ENCODE data around the gene BEST4.

BEST4 gene

GRCh38 chr1:44735992-44736391, 52.0 kb downstream of the BEST4 start:
- no peak for DNase-seq (ENCODE audit: low read depth)
- no peak overlapping the region for H3K4me3 ChIP-seq (ENCODE audit: low read depth, low read length)
- TF ChIP-seq CTCF (IDR thresholded peaks at IDR 0.05; ENCODE audit: low read depth, low read length, missing control alignments): no peak

GRCh38 chr1:44733784-44734183, 54.2 kb downstream of the BEST4 start:
- H3K4me3 ChIP-seq (ENCODE audit: low read depth, low read length): no peak overlapping the region
- no peak for TF ChIP-seq CTCF (IDR thresholded peaks at IDR 0.05; ENCODE audit: low read depth, low read length, missing control alignments)
- DNase-seq (ENCODE audit: low read depth): no peak
